B cell (primary cell): ENCODE data around the gene TRPT1. TPM values are rescaled to one million over a fixed set of nuclear protein-coding genes. Genes with fewer than 3 reads are reported as not detected.
A peak's percentile ranks its signal among the peaks of the same experiment; 100 is the strongest.

Experiments used
- ATAC-seq: fragments of 200-7000 bp; cut with Tn5 transposase; one replicate; pipeline ENCODE4 v1.10.0; 2021; ENCODE audit warnings: low read depth, mild to moderate bottlenecking, moderate number of reproducible peaks, moderate library complexity
- CTCF ChIA-PET: fragments of 350-600 bp; sonication (Branson Sonifier 250); formaldehyde crosslinking; loops from one replicate; lab custom pipeline; 2021; ENCODE audit warnings: antibody characterized with exemption, inconsistent platforms; lab: Charles Lee
- POLR2A ChIA-PET: fragments of 350-600 bp; sonication (Branson Sonifier 250); formaldehyde crosslinking; loops from one replicate; lab custom pipeline; 2021; ENCODE audit warnings: antibody characterized with exemption; lab: Charles Lee
- DNase-seq: peaks from one replicate; pipeline ENCODE4 v3.0.0; 2013
- H2AFZ ChIP-seq: 2 replicates; pipeline ENCODE4 v1.6.1; 2012; ENCODE audit warnings: mild to moderate bottlenecking, low read depth, low read length; ENCODE audit not compliant: insufficient read depth, poor library complexity, severe bottlenecking
- H3K27ac ChIP-seq, 2 donors: 1 replicate in 1 of 2; 2 replicates in 1 of 2; pipeline ENCODE4 v1.5.1; 2012 to 2013; ENCODE audit warnings: low read length in 2 of 2, mild to moderate bottlenecking in 2 of 2, moderate library complexity in 1 of 2
- H3K27me3 ChIP-seq, 4 experiments: fragments of 200-600 bp in 1 of 4; sonication (generic) in 1 of 4; replicated peaks in 1 of 4; 1 replicate in 2 of 4; 2 replicates in 2 of 4; pipeline versions ENCODE4 v1.6.1 to v1.7.0; 2013 to 2016; ENCODE audit warnings: low read length in 3 of 4, mild to moderate bottlenecking in 2 of 4, mixed read lengths in 1 of 4, moderate library complexity in 1 of 4; ENCODE audit not compliant: insufficient read depth in 4 of 4, control insufficient read depth in 3 of 4; ENCODE audit errors: control extremely low read depth in 1 of 4
- H3K36me3 ChIP-seq, 2 experiments: replicated peaks in 1 of 2; 1 replicate in 1 of 2; 2 replicates in 1 of 2; pipeline versions ENCODE4 v1.6.1 to v1.7.1; 2013; ENCODE audit warnings: low read length in 1 of 2; ENCODE audit not compliant: insufficient read depth in 2 of 2, control insufficient read depth in 1 of 2; ENCODE audit errors: control extremely low read depth in 1 of 2, extremely low read depth in 1 of 2
- H3K4me1 ChIP-seq, 2 donors: fragments of 200-600 bp in 1 of 2; sonication (generic) in 1 of 2; 1 replicate in 1 of 2; 2 replicates in 1 of 2; pipeline versions ENCODE4 v1.5.1 to v1.6.1; 2013 to 2017; ENCODE audit warnings: low read length in 2 of 2; ENCODE audit not compliant: control insufficient read depth in 2 of 2, insufficient read depth in 2 of 2
- H3K4me2 ChIP-seq: replicated peaks from 2 replicates; pipeline ENCODE3; 2012; ENCODE audit warnings: mild to moderate bottlenecking, low read depth, low read length; ENCODE audit not compliant: poor library complexity, severe bottlenecking
- H3K4me3 ChIP-seq, 5 experiments: fragments of 200-600 bp in 1 of 5; sonication (generic) in 1 of 5; 1 replicate in 3 of 5; 2 replicates in 2 of 5; pipeline versions ENCODE4 v1.5.1 to v1.7.0; 2011 to 2016; ENCODE audit warnings: low read length in 4 of 5, mild to moderate bottlenecking in 4 of 5, low read depth in 2 of 5, control low read depth in 1 of 5, moderate library complexity in 1 of 5; ENCODE audit not compliant: insufficient read depth in 1 of 5; ENCODE audit errors: control extremely low read depth in 1 of 5, extremely low read depth in 1 of 5
- H3K79me2 ChIP-seq: fragments of 200-600 bp; sonication (generic); one replicate; pipeline ENCODE4 v1.6.0; 2016; ENCODE audit warnings: low read length; ENCODE audit not compliant: control insufficient read depth, insufficient read depth
- H3K9ac ChIP-seq: fragments of 200-600 bp; sonication (generic); 2 replicates; pipeline ENCODE4 v1.6.1; 2017; ENCODE audit warnings: mild to moderate bottlenecking, low read length, moderate library complexity
- H3K9me3 ChIP-seq, 3 donors: one replicate each; pipeline versions ENCODE4 v1.6.1 to v1.7.1; 2013; ENCODE audit warnings: low read length in 2 of 3; ENCODE audit not compliant: control insufficient read depth in 2 of 3, insufficient read depth in 1 of 3; ENCODE audit errors: control extremely low read depth in 1 of 3
- H4K20me1 ChIP-seq: 2 replicates; pipeline ENCODE4 v1.6.0; 2012; ENCODE audit warnings: mild to moderate bottlenecking, low read length; ENCODE audit not compliant: insufficient read depth, control insufficient read depth, poor library complexity, severe bottlenecking
- H3K27ac Mint-ChIP-seq: one replicate; pipeline ENCODE4 v1.8.0; 2021; ENCODE audit warnings: mixed read lengths
- H3K27me3 Mint-ChIP-seq: one replicate; pipeline ENCODE4 v1.8.0; 2021; ENCODE audit warnings: mixed read lengths
- H3K4me1 Mint-ChIP-seq: one replicate; pipeline ENCODE4 v1.8.0; 2021; ENCODE audit warnings: mixed read lengths
- H3K4me3 Mint-ChIP-seq: one replicate; pipeline ENCODE4 v1.8.0; 2021; ENCODE audit warnings: mixed read lengths
- H3K9me3 Mint-ChIP-seq: one replicate; pipeline ENCODE4 v1.8.0; 2022; ENCODE audit warnings: mixed read lengths; ENCODE audit not compliant: insufficient read depth
- CTCF ChIP-seq: fragments of 200-600 bp; IDR thresholded peaks from one replicate; pipeline ENCODE4 v1.8.0; 2022; ENCODE audit warnings: antibody characterized with exemption, mild to moderate bottlenecking
- EZH2 ChIP-seq: IDR thresholded peaks from 2 replicates; pipeline ENCODE4 v1.6.1; 2012; ENCODE audit warnings: borderline replicate concordance, low read depth, mild to moderate bottlenecking, moderate library complexity, low read length; ENCODE audit not compliant: insufficient read depth, poor library complexity, severe bottlenecking
- WGBS: methylation state at CpG from one replicate; pipeline ENCODE4 v1.1.5; 2013; ENCODE audit warnings: missing lambda C conversion rate; ENCODE audit not compliant: insufficient coverage; 5-methylcytosine and 5-hydroxymethylcytosine counted together
- intact Hi-C: fragments of 100-400 bp; cut with micrococcal nuclease; formaldehyde crosslinking; loops from one replicate; pipeline ENCODE4 v1.10.0; 2022
- polyA plus RNA-seq: library from polyadenylated mRNA; depleted of rRNA; stranded (reverse); fragments of >200 nt; gene quantifications from 2 replicates; pipeline ENCODE4 v1.2.3, GENCODE V29; 2012
- total RNA-seq, 2 donors: library from RNA; stranded (reverse); fragments of 120-200 nt in 1 of 2; gene quantifications; 1 replicate in 1 of 2; 2 replicates in 1 of 2; pipeline versions ENCODE4 v1.2.3 to v1.2.4, GENCODE V29; 2013 to 2022

Gene TRPT1
- total and polyA plus RNA-seq, 2 donors (not counting 1 experiment from before 2014, with no cell fraction given), result 59.6 to 145 TPM

- Histone ChIP-seq H3K27me3 (no peaks in the 10 kb centered on the region), H3K9me3 (no peaks in the 10 kb centered on the region), H3K4me2 (no peak overlapping the region), H2AFZ (no peak overlapping the region), H3K36me3 (peaks cover 0 to 56% of the 10 kb centered on the region in 2 experiments), H3K4me3 (no peak overlapping the region), H4K20me1 (peaks cover 30% of the 10 kb centered on the region), H3K9ac (no peak overlapping the region), H3K79me2 (peaks cover 20% of the 10 kb centered on the region), H3K4me1 (peaks cover 3 to 14% of the 10 kb centered on the region in 2 donors), H3K27ac (peak overlapping the region in 1 of 2 donors; percentile 1)
- ChIA-PET POLR2A (interaction anchor here (0.8 to 0.9 kb wide), 2 partner anchors 8 to 13 kb away, joined by 3 to 8 read pairs; no protein-coding TSS in a partner anchor), CTCF (interaction anchor here (2.1 to 6.9 kb wide), 2 partner anchors 13 to 32 kb away, joined by 8 to 62 read pairs; partner anchors contain the start of genes FERMT3 and PLCB3)
- Mint-ChIP-seq H3K4me3 (no peak overlapping the region), H3K27ac (no peak overlapping the region), H3K27me3 (no peaks in the 10 kb centered on the region), H3K4me1 (peaks cover 15% of the 10 kb centered on the region), H3K9me3 (no peaks in the 10 kb centered on the region)
- TF ChIP-seq EZH2 (no peak), CTCF (no peak)
- ATAC-seq (no peak), DNase-seq (no peak)
- 95% methylated on average over 6 of the region's 11 CpGs for WGBS
- intact Hi-C loops, result no loop called here
Measured at GRCh38 chr11:64218628-64219353, 7.2 kb downstream of the TRPT1 start.

GRCh38 chr11:64216879-64217278 is 9.1 kb downstream of the TRPT1 start:
- Histone ChIP-seq H2AFZ (no peak overlapping the region), H3K9ac (no peak overlapping the region), H3K9me3 (no peaks in the 10 kb centered on the region), H3K27me3 (no peaks in the 10 kb centered on the region), H3K4me2 (no peak overlapping the region), H3K36me3 (peaks cover 0 to 51% of the 10 kb centered on the region in 2 experiments), H3K4me1 (peaks cover 3 to 23% of the 10 kb centered on the region in 2 donors), H3K4me3 (no peak overlapping the region), H3K79me2 (peaks cover 20% of the 10 kb centered on the region), H4K20me1 (peaks cover 32% of the 10 kb centered on the region), H3K27ac (no peak overlapping the region)
- TF ChIP-seq EZH2 (no peak), CTCF (no peak)
- ChIA-PET CTCF (interaction anchor here (0.8 to 6.9 kb wide), 5 partner anchors 9 to 86 kb away, joined by 3 to 62 read pairs (median 4); partner anchors contain the start of genes FERMT3, NUDT22, PLCB3 and TRPT1), POLR2A (interaction anchor here (1.0 to 1.2 kb wide), 2 partner anchors 8 to 21 kb away, joined by 6 to 8 read pairs; no protein-coding TSS in a partner anchor)
- ATAC-seq, result peak; percentile 28
- H3K27ac Mint-ChIP-seq, result no peak overlapping the region
- no peaks in the 10 kb centered on the region for H3K9me3 Mint-ChIP-seq
- no peak overlapping the region for H3K4me3 Mint-ChIP-seq
- peaks cover 22% of the 10 kb centered on the region for H3K4me1 Mint-ChIP-seq
- WGBS, result 78% methylated on average over 5 of the region's 6 CpGs
- intact Hi-C loops, result no loop called here
- no peak for DNase-seq
- no peaks in the 10 kb centered on the region for H3K27me3 Mint-ChIP-seq
